HEK293 (cell line): ENCODE data around the gene PNLIPRP1.

ENCODE experiments used
- CTCF ChIA-PET: fragments of 350-600 bp; formaldehyde crosslinking; extraction: SDS; loops from one replicate; lab custom pipeline; 2021; ENCODE audit warnings: antibody characterized with exemption; lab: Yijun Ruan, JAX
- POLR2A ChIA-PET: fragments of 300-600 bp; formaldehyde crosslinking; extraction: SDS; loops from one replicate; lab custom pipeline; 2020; ENCODE audit warnings: antibody characterized with exemption, inconsistent platforms; lab: Yijun Ruan, JAX
- H3K27ac ChIP-seq: fragments of 200-500 bp; sonication (Bioruptor generic); 2 replicates; pipeline ENCODE4 v1.5.1; 2014; ENCODE audit warnings: low read depth, low read length, control low read depth, inconsistent platforms; ENCODE audit errors: extremely low read depth
- H3K36me3 ChIP-seq, 2 experiments: fragments of 200-500 bp in 1 of 2; sonication (Bioruptor generic) in 1 of 2; 1 replicate in 1 of 2; 2 replicates in 1 of 2; pipeline ENCODE4 v1.5.1; 2014 to 2017; ENCODE audit warnings: inconsistent platforms in 2 of 2, low read length in 2 of 2; ENCODE audit not compliant: control insufficient read depth in 2 of 2, insufficient read depth in 1 of 2
- H3K4me1 ChIP-seq: fragments of 200-500 bp; sonication (Bioruptor generic); 2 replicates; pipeline ENCODE4 v1.5.1; 2014; ENCODE audit warnings: mild to moderate bottlenecking, low read length, inconsistent platforms; ENCODE audit not compliant: control insufficient read depth, insufficient read depth
- H3K4me3 ChIP-seq: 2 replicates; pipeline ENCODE4 v1.5.1; 2011; ENCODE audit warnings: low read depth, mild to moderate bottlenecking, control low read depth, low read length, moderate library complexity
- H3K9me3 ChIP-seq: fragments of 200-500 bp; sonication (Bioruptor generic); 2 replicates; pipeline ENCODE4 v1.5.1; 2014; ENCODE audit warnings: low read depth, low read length, inconsistent platforms; ENCODE audit not compliant: control insufficient read depth, insufficient read depth
- FEZF1 ChIP-seq: fragments of 450-650 bp; formaldehyde crosslinking; IDR thresholded peaks from 2 replicates; pipeline ENCODE4 v1.5.1; 2016; ENCODE audit warnings: missing biosample characterization, missing genetic modification characterization
- PRDM1 ChIP-seq: fragments of 450-650 bp; formaldehyde crosslinking; IDR thresholded peaks from 2 replicates; pipeline ENCODE4; 2016; ENCODE audit warnings: missing biosample characterization, missing genetic modification characterization
- RBAK ChIP-seq: fragments of 450-650 bp; formaldehyde crosslinking; IDR thresholded peaks from 2 replicates; pipeline ENCODE4 v1.5.1; 2016; ENCODE audit warnings: missing biosample characterization, missing genetic modification characterization
- SCRT2 ChIP-seq: fragments of 450-650 bp; formaldehyde crosslinking; IDR thresholded peaks from 2 replicates; pipeline ENCODE4 v1.5.1; 2016; ENCODE audit warnings: missing biosample characterization, missing genetic modification characterization
- SETDB1 ChIP-seq: IDR thresholded peaks from one replicate; pipeline ENCODE4 v1.6.1; 2017; ENCODE audit warnings: mild to moderate bottlenecking, low read length, moderate library complexity, mixed read lengths; ENCODE audit not compliant: insufficient read length
- WT1 ChIP-seq: fragments of 450-650 bp; formaldehyde crosslinking; IDR thresholded peaks from 2 replicates; pipeline ENCODE4 v1.5.1; 2016; ENCODE audit warnings: missing biosample characterization, missing genetic modification characterization
- ZBTB20 ChIP-seq: fragments of 450-650 bp; formaldehyde crosslinking; IDR thresholded peaks from 2 replicates; pipeline ENCODE4 v1.5.1; 2016; ENCODE audit warnings: missing biosample characterization, missing genetic modification characterization
- ZNF174 ChIP-seq: fragments of 450-650 bp; formaldehyde crosslinking; IDR thresholded peaks from 2 replicates; pipeline ENCODE4 v1.5.0; 2017; ENCODE audit warnings: missing biosample characterization, mild to moderate bottlenecking, missing genetic modification characterization
- ZNF18 ChIP-seq: fragments of 450-650 bp; formaldehyde crosslinking; IDR thresholded peaks from 2 replicates; pipeline ENCODE4 v1.5.1; 2016; ENCODE audit warnings: missing biosample characterization, missing genetic modification characterization
- ZNF292 ChIP-seq: fragments of 450-650 bp; formaldehyde crosslinking; IDR thresholded peaks from 2 replicates; pipeline ENCODE4 v1.5.1; 2016; ENCODE audit warnings: low read depth, missing biosample characterization, missing genetic modification characterization, borderline replicate concordance
- ZNF335 ChIP-seq: fragments of 450-650 bp; formaldehyde crosslinking; conservative IDR thresholded peaks from 2 replicates; pipeline ENCODE4 v1.5.1; 2016; ENCODE audit warnings: missing biosample characterization, missing genetic modification characterization
- ZNF449 ChIP-seq: fragments of 450-650 bp; formaldehyde crosslinking; IDR thresholded peaks from 2 replicates; pipeline ENCODE4 v1.5.1; 2017; ENCODE audit warnings: missing biosample characterization, mild to moderate bottlenecking, missing genetic modification characterization, moderate library complexity
- ZNF518A ChIP-seq: fragments of 450-650 bp; formaldehyde crosslinking; conservative IDR thresholded peaks from 2 replicates; pipeline ENCODE4 v1.5.1; 2016; ENCODE audit warnings: low read depth, missing biosample characterization, missing genetic modification characterization
- ZNF561 ChIP-seq: fragments of 450-650 bp; IDR thresholded peaks from 2 replicates; pipeline ENCODE4 v1.5.1; 2018; ENCODE audit warnings: missing biosample characterization, missing genetic modification characterization, borderline replicate concordance
- ZNF629 ChIP-seq: fragments of 450-650 bp; formaldehyde crosslinking; IDR thresholded peaks from 2 replicates; pipeline ENCODE4 v1.5.1; 2017; ENCODE audit warnings: missing biosample characterization, missing genetic modification characterization
- ZNF660 ChIP-seq: fragments of 450-650 bp; IDR thresholded peaks from 2 replicates; pipeline ENCODE4 v1.5.1; 2018; ENCODE audit warnings: missing biosample characterization, mild to moderate bottlenecking, missing genetic modification characterization
- ZXDB ChIP-seq: fragments of 450-650 bp; formaldehyde crosslinking; IDR thresholded peaks from 2 replicates; pipeline ENCODE4 v1.5.1; 2016; ENCODE audit warnings: missing biosample characterization, missing genetic modification characterization

The PNLIPRP1 gene

GRCh38 chr10:116587878-116588591, 2.7 kb upstream of the PNLIPRP1 start (continued):
- TF ChIP-seq ZNF292 (tag by site-specific recombination) (no peak), ZBTB20 (tag by site-specific recombination) (peak; percentile 38; the same call in 1 of the 2 replicates), WT1 (tag by site-specific recombination) (no peak), ZNF335 (tag by site-specific recombination) (0 out of 2 replicates have a peak, but pooled peaks have one; percentile 39), ZNF629 (tag by site-specific recombination) (peak; percentile 84), ZNF174 (tag by site-specific recombination) (no peak), ZNF660 (tag by site-specific recombination) (peak; percentile 41; the same call in 1 of the 2 replicates)

GRCh38 chr10:116588995-116589394, 1.8 kb upstream of the PNLIPRP1 start:
- CTCF ChIA-PET, result interaction anchor here (0.7 kb wide), 1 partner anchor 10 kb away, joined by 3 read pairs; no protein-coding TSS in a partner anchor
- TF ChIP-seq SETDB1 (peak; percentile 12), ZNF518A (no peak), SCRT2 (peak; percentile 81), RBAK (peak; percentile 96)
- peaks cover 9% of the 10 kb centered on the region for H3K4me1 ChIP-seq

GRCh38 chr10:116589926-116590325, 833 bp upstream of the PNLIPRP1 start:
- H3K9me3 ChIP-seq, result no peaks in the 10 kb centered on the region
- H3K36me3 ChIP-seq, result no peaks in the 10 kb centered on the region
- peaks cover 9% of the 10 kb centered on the region for H3K4me1 ChIP-seq
- TF ChIP-seq ZXDB (tag by site-specific recombination) (0 out of 2 replicates have a peak, but pooled peaks have one; percentile 46), PRDM1 (tag by site-specific recombination) (no peak), ZNF18 (peak; percentile 96), ZNF561 (no peak), ZNF292 (tag by site-specific recombination) (no peak), FEZF1 (tag by site-specific recombination) (peak; percentile 26; the same call in 1 of the 2 replicates), ZNF449 (peak; percentile 52; the same call in 1 of the 2 replicates)
- 0 out of 2 replicates have a peak overlapping the region, but pooled peaks have one; percentile 24 for H3K27ac ChIP-seq
- H3K4me3 ChIP-seq, result no peak overlapping the region
- ChIA-PET POLR2A (no interaction called here), CTCF (no interaction called here)

More at GRCh38 chr10:116588995-116589394, 1.8 kb upstream of the PNLIPRP1 start:
- H3K9me3 ChIP-seq, result no peaks in the 10 kb centered on the region
- H3K36me3 ChIP-seq, result no peaks in the 10 kb centered on the region
- H3K4me3 ChIP-seq, result no peak overlapping the region
- POLR2A ChIA-PET, result no interaction called here
- no peak overlapping the region for H3K27ac ChIP-seq
